ENCODE results near the gene AKT1. TPM values are rescaled to one million over a fixed set of nuclear protein-coding genes. Genes with fewer than 3 reads are reported as not detected.

Gene AKT1
- total RNA-seq, 1 donor from 2014 or later, result 147 TPM

DNA sequence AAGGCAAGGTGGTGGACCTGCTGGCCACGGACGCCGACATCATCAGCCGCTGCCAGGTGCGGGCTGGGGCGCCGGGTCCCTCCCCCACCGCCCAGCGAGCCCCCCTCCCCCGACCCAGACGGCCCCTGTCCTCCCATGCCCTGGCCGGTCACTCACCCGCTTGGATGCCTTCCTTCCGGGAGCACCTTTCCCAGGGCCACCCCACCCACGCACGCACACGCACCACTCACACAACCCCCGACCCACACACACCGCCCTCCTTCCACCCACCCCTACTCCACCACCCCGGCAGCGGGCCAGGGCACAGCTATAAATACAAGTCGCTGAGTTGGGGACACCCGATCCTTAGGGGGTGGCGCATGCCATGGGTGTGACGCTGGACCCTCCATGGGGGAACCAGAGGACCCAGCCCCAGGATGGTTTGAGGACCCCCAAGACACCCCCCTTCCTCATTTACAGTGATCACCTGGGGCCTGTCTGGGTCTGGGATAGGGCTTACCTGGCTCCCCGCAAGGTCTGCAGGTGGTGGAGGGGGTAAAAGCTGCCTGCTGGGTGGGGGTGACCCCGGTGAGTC lies 71.1 kb downstream of the AKT1 start:
- H3K9me3 Mint-ChIP-seq (ENCODE audit: low read depth), result no peaks in the 10 kb centered on the region
- TF ChIP-seq, protein P1, sequence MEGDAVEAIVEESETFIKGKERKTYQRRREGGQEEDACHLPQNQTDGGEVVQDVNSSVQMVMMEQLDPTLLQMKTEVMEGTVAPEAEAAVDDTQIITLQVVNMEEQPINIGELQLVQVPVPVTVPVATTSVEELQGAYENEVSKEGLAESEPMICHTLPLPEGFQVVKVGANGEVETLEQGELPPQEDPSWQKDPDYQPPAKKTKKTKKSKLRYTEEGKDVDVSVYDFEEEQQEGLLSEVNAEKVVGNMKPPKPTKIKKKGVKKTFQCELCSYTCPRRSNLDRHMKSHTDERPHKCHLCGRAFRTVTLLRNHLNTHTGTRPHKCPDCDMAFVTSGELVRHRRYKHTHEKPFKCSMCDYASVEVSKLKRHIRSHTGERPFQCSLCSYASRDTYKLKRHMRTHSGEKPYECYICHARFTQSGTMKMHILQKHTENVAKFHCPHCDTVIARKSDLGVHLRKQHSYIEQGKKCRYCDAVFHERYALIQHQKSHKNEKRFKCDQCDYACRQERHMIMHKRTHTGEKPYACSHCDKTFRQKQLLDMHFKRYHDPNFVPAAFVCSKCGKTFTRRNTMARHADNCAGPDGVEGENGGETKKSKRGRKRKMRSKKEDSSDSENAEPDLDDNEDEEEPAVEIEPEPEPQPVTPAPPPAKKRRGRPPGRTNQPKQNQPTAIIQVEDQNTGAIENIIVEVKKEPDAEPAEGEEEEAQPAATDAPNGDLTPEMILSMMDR (IDR thresholded peaks at IDR 0.05; ENCODE audit: unreplicated experiment), result no peak
- no peaks in the 10 kb centered on the region for H3K36me3 Mint-ChIP-seq (ENCODE audit: insufficient read depth)
- H3K4me1 Mint-ChIP-seq (ENCODE audit: low read depth), result peaks cover 5% of the 10 kb centered on the region
- H3K27ac Mint-ChIP-seq, result no peak overlapping the region
- peaks cover 14% of the 10 kb centered on the region for H3K27me3 Mint-ChIP-seq
- no peak for DNase-seq (ENCODE audit: low spot score, unreplicated experiment)
- H3K4me3 Mint-ChIP-seq (ENCODE audit: low read depth), result peak overlapping the region; percentile 52

- TF ChIP-seq, protein P1 (IDR thresholded peaks at IDR 0.05; ENCODE audit: unreplicated experiment), result peak; percentile 93
- Mint-ChIP-seq H3K9me3 (ENCODE audit: low read depth) (no peaks in the 10 kb centered on the region), H3K36me3 (ENCODE audit: insufficient read depth) (no peaks in the 10 kb centered on the region), H3K4me3 (ENCODE audit: low read depth) (peak within 1 kb of the TSS; percentile 60), H3K4me1 (ENCODE audit: low read depth) (peaks cover 5% of the 10 kb centered on the region), H3K27me3 (peaks cover 10% of the 10 kb centered on the region), H3K27ac (no peak within 1 kb of the TSS)
- DNase-seq (ENCODE audit: low spot score, unreplicated experiment), result no peak
Observed at GRCh38 chr14:104723651-104724406, 71.7 kb downstream of the AKT1 start, which contains the start of gene ADSS1. Gene ADSS1, plus strand, starts transcription at chr14:104724229. Its CDS starts 42 bp downstream, at chr14:104724271.

- Mint-ChIP-seq H3K4me1 (ENCODE audit: low read depth) (peaks cover 5% of the 10 kb centered on the region), H3K27ac (no peak overlapping the region), H3K36me3 (ENCODE audit: insufficient read depth) (no peaks in the 10 kb centered on the region), H3K27me3 (peaks cover 8% of the 10 kb centered on the region), H3K9me3 (ENCODE audit: low read depth) (no peaks in the 10 kb centered on the region), H3K4me3 (ENCODE audit: low read depth) (no peak overlapping the region)
- TF ChIP-seq, protein P1 (IDR thresholded peaks at IDR 0.05; ENCODE audit: unreplicated experiment), result no peak
- DNase-seq (ENCODE audit: low spot score, unreplicated experiment), result no peak
Observed at GRCh38 chr14:104722938-104723650, 72.5 kb downstream of the AKT1 start.

DNA sequence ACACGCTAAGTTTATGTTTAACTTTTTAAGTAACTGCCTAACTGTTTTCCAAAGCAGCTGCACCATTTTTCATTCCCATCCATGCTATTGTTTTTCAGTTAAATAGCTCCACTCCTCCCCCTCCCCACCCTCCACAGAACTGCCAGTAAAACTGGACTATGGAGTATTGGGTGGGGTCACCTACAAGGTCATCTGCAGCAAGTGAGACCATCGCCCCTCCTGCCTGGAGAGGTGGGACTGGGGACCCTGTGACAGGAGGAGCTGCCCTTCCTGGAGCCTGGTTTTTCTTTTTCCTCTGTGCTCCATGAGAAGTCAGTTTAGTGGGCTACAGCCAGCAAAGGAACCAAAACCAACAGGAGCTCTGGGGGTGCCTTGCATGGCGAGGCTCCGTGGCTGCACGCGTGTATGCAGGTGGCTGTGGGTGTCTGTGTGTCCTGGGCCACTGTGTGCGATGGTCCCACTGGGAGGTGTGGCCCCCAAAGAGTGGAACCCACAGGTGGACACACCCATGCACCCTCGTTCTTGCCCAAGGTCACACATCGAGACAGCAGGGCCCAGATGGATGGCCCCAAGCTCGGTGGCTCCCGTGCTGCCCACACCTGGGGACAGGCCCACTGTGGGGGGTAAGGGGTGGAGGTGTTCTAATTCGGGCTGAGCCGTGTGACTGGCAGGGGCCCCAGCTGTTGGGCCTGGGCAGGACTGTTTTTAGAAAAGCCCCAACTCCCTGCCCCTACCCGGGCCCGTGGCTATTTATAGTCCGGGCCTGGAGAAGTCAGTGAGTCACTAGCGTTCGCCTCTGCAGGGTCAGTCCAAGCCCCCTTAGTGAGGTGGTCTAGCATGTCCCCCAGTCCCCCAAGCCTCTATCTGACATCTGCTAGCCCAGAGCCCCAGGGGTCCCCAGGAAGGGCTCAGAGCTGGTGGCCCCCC lies 73.8 kb downstream of the AKT1 start:
- Mint-ChIP-seq H3K27me3 (no peaks in the 10 kb centered on the region), H3K9me3 (ENCODE audit: low read depth) (no peaks in the 10 kb centered on the region), H3K4me1 (ENCODE audit: low read depth) (peaks cover 6% of the 10 kb centered on the region), H3K4me3 (ENCODE audit: low read depth) (no peak overlapping the region), H3K36me3 (ENCODE audit: insufficient read depth) (peaks cover 4% of the 10 kb centered on the region), H3K27ac (no peak overlapping the region)
- TF ChIP-seq, protein P1 (IDR thresholded peaks at IDR 0.05; ENCODE audit: unreplicated experiment), result no peak
- no peak for DNase-seq (ENCODE audit: low spot score, unreplicated experiment)

Other genes starting within 250 kb of the AKT1 start
- not detected in 2 replicates for gene C14orf180, start 216.0 kb downstream of the AKT1 start, total RNA-seq
- 8.1 and 9.2 TPM in 2 replicates for gene TMEM179, start 191.0 kb downstream of the AKT1 start, total RNA-seq
- gene INF2, start 106.1 kb downstream of the AKT1 start, total RNA-seq, result 69.2 and 75.3 TPM in 2 replicates
- gene ADSS1, start 71.5 kb downstream of the AKT1 start, total RNA-seq, result 8.9 and 9.7 TPM in 2 replicates
- 98.6 and 116 TPM in 2 replicates for gene SIVA1, start 42.6 kb downstream of the AKT1 start, total RNA-seq
- 12.3 and 12.6 TPM in 2 replicates for gene ZBTB42, start 5.4 kb upstream of the AKT1 start, total RNA-seq
- 48.9 and 49.3 TPM in 2 replicates for gene CEP170B, start 69.5 kb upstream of the AKT1 start, total RNA-seq
- gene PLD4, start 129.1 kb upstream of the AKT1 start, total RNA-seq, result 0.05 TPM in 1 of 2 replicates, not detected in the other
- gene AHNAK2, start 182.6 kb upstream of the AKT1 start, total RNA-seq, result 1.1 and 1.2 TPM in 2 replicates
- 20.1 and 20.8 TPM in 2 replicates for gene CLBA1, start 190.0 kb upstream of the AKT1 start, total RNA-seq
- 21.5 and 22.9 TPM in 2 replicates for gene CDCA4, start 225.3 kb upstream of the AKT1 start, total RNA-seq